Liver (tissue), 9 donors: ENCODE data around the gene BAZ2B. TPM values are rescaled to one million over a fixed set of nuclear protein-coding genes. Genes with fewer than 3 reads are reported as not detected.

ENCODE experiments used
- DNase-seq: peaks from one replicate; pipeline ENCODE4 v3.0.0-alpha.2; 2017; ENCODE audit warnings: low spot score
- H3K27ac ChIP-seq, 2 donors: one replicate each; pipeline ENCODE4 v1.7.0; 2013; ENCODE audit warnings: inconsistent platforms in 2 of 2, low read length in 2 of 2, control low read depth in 1 of 2, low read depth in 1 of 2, mild to moderate bottlenecking in 1 of 2
- H3K27me3 ChIP-seq, 4 donors: one replicate each; pipeline versions ENCODE4 v1.6.1 to v1.7.0; 2013; ENCODE audit warnings: low read length in 3 of 4, inconsistent platforms in 1 of 4, mild to moderate bottlenecking in 1 of 4, moderate library complexity in 1 of 4; ENCODE audit not compliant: control insufficient read depth in 4 of 4, insufficient read depth in 4 of 4
- H3K36me3 ChIP-seq, 4 donors: one replicate each; pipeline versions ENCODE4 v1.6.1 to v1.7.0; 2013; ENCODE audit warnings: low read length in 3 of 4, mild to moderate bottlenecking in 3 of 4, low read depth in 1 of 4, moderate library complexity in 1 of 4; ENCODE audit not compliant: control insufficient read depth in 4 of 4, insufficient read depth in 3 of 4
- H3K4me1 ChIP-seq, 4 donors: one replicate each; pipeline versions ENCODE4 v1.6.1 to v1.7.0; 2013; ENCODE audit warnings: low read length in 3 of 4, mild to moderate bottlenecking in 3 of 4, moderate library complexity in 1 of 4; ENCODE audit not compliant: control insufficient read depth in 4 of 4, insufficient read depth in 4 of 4
- H3K4me3 ChIP-seq, 3 donors: one replicate each; pipeline versions ENCODE4 v1.6.1 to v1.7.0; 2013; ENCODE audit warnings: low read length in 3 of 3, control low read depth in 1 of 3, low read depth in 1 of 3, mild to moderate bottlenecking in 1 of 3
- H3K9ac ChIP-seq, 2 donors: one replicate each; pipeline ENCODE4 v1.7.0; 2013; ENCODE audit warnings: low read length in 2 of 2, mild to moderate bottlenecking in 2 of 2, moderate library complexity in 2 of 2, control low read depth in 1 of 2, low read depth in 1 of 2
- H3K9me3 ChIP-seq, 4 donors: one replicate each; pipeline versions ENCODE4 v1.6.1 to v1.7.0; 2013; ENCODE audit warnings: low read length in 3 of 4; ENCODE audit not compliant: control insufficient read depth in 4 of 4
- ATF3 ChIP-seq: IDR thresholded peaks from 2 replicates; pipeline ENCODE4 v1.6.1; 2016; ENCODE audit warnings: antibody characterized with exemption
- CTCF ChIP-seq: fragments of 150-350 bp; IDR thresholded peaks from 2 replicates; pipeline ENCODE4 v1.5.1; 2017; ENCODE audit warnings: improper control_type of control experiment, low read depth, low read length; ENCODE audit not compliant: missing input control
- FOXA1 ChIP-seq: IDR thresholded peaks from 2 replicates; pipeline ENCODE4 v1.6.1; 2016; ENCODE audit warnings: antibody characterized with exemption
- FOXA2 ChIP-seq: IDR thresholded peaks from 2 replicates; pipeline ENCODE4 v1.6.1; 2016; ENCODE audit warnings: antibody characterized with exemption
- GABPA ChIP-seq, 2 donors: IDR thresholded peaks in 1 of 2; conservative IDR thresholded peaks in 1 of 2; 2 replicates each; pipeline ENCODE4 v1.6.1; 2016; ENCODE audit warnings: antibody characterized with exemption in 2 of 2, mild to moderate bottlenecking in 1 of 2, moderate library complexity in 1 of 2
- HNF4A ChIP-seq, 2 donors: conservative IDR thresholded peaks; 2 replicates each; pipeline ENCODE4 v1.6.1; 2016; ENCODE audit warnings: antibody characterized with exemption in 2 of 2, mild to moderate bottlenecking in 2 of 2
- HNF4G ChIP-seq: IDR thresholded peaks from 2 replicates; pipeline ENCODE4 v1.6.1; 2016; ENCODE audit warnings: antibody characterized with exemption
- JUND ChIP-seq, 2 donors: IDR thresholded peaks; 2 replicates each; pipeline ENCODE4 v1.6.1; 2016; ENCODE audit warnings: antibody characterized with exemption in 2 of 2
- MAX ChIP-seq: IDR thresholded peaks from 2 replicates; pipeline ENCODE4 v1.6.1; 2016; ENCODE audit warnings: antibody characterized with exemption
- NR2F2 ChIP-seq: IDR thresholded peaks from 2 replicates; pipeline ENCODE4 v1.6.1; 2016; ENCODE audit warnings: antibody characterized with exemption
- RAD21 ChIP-seq, 2 donors: IDR thresholded peaks; 2 replicates each; pipeline ENCODE4 v1.6.1; 2016; ENCODE audit warnings: antibody characterized with exemption in 2 of 2, mild to moderate bottlenecking in 2 of 2
- RXRA ChIP-seq, 2 donors: IDR thresholded peaks; 2 replicates each; pipeline ENCODE4 v1.6.1; 2017 to 2018; ENCODE audit warnings: antibody characterized with exemption in 2 of 2, mild to moderate bottlenecking in 1 of 2
- SP1 ChIP-seq: IDR thresholded peaks from 2 replicates; pipeline ENCODE4 v1.6.1; 2018; ENCODE audit warnings: antibody characterized with exemption, mild to moderate bottlenecking
- YY1 ChIP-seq: IDR thresholded peaks from 2 replicates; pipeline ENCODE4 v1.6.1; 2016; ENCODE audit warnings: antibody characterized with exemption, mild to moderate bottlenecking
- ZBTB33 ChIP-seq: IDR thresholded peaks from 2 replicates; pipeline ENCODE4 v1.6.1; 2016; ENCODE audit warnings: antibody characterized with exemption
- WGBS: extraction: QIAGEN DNeasy Blood & Tissue Kit; methylation state at CpG from one replicate; pipeline ENCODE4 v1.1.7; 2013; 5-methylcytosine and 5-hydroxymethylcytosine counted together
- polyA plus RNA-seq, 2 donors: library from polyadenylated mRNA; stranded (reverse) in 1 of 2; unstranded in 1 of 2; fragments of 200-250 nt in 1 of 2; fragments of >200 nt in 1 of 2; fragmentation: Nextera tagmentation in 1 of 2; extraction: Ambion mirVana in 1 of 2; gene quantifications; one replicate each; pipeline versions ENCODE4 v1.2.1 to v1.2.3, GENCODE V29; 2013 to 2015
- total RNA-seq, 2 donors: library from RNA; depleted of rRNA; stranded (reverse); fragments of >200 nt; gene quantifications; one replicate each; pipeline ENCODE4 v1.2.3, GENCODE V29; 2014
- donor health status: healthy.
- donor health status: healthy.
- donor health status: healthy.
- donor health status: healthy.
- donor health status: healthy.

BAZ2B gene
- total and polyA plus RNA-seq, 4 donors = 6.7 to 61.0 (median 24.9) TPM

- no peak for TF ChIP-seq JUND (IDR thresholded peaks at IDR 0.05)
- no peak for TF ChIP-seq RAD21 (IDR thresholded peaks at IDR 0.05)
- TF ChIP-seq ZBTB33 = no peak
- no peak for TF ChIP-seq ATF3
- TF ChIP-seq NR2F2 = no peak
- TF ChIP-seq CTCF = no peak
- no peak for TF ChIP-seq HNF4A (conservative IDR thresholded peaks at IDR 0.05)
- TF ChIP-seq YY1 = no peak
- Histone ChIP-seq H3K27me3 (no peaks in the 10 kb centered on the region), H3K9ac (no peak overlapping the region), H3K36me3 (no peaks in the 10 kb centered on the region), H3K4me1 (peaks cover 0 to 2% (median 0%) of the 10 kb centered on the region in 4 donors), H3K27ac (no peak overlapping the region), H3K4me3 (no peak overlapping the region), H3K9me3 (no peaks in the 10 kb centered on the region)
- 75% methylated on average over 4 of the region's 4 CpGs for WGBS
- no peak for DNase-seq
Observed at GRCh38 chr2:159573294-159573693, 43.1 kb downstream of the BAZ2B start.

- Histone ChIP-seq H3K27me3 (no peaks in the 10 kb centered on the region), H3K4me3 (no peak overlapping the region), H3K27ac (no peak overlapping the region), H3K9ac (no peak overlapping the region), H3K36me3 (peaks cover 0 to 3% (median 0%) of the 10 kb centered on the region in 4 donors), H3K4me1 (peaks cover 0 to 2% (median 0%) of the 10 kb centered on the region in 4 donors), H3K9me3 (no peaks in the 10 kb centered on the region)
- TF ChIP-seq FOXA1 (no peak), MAX (no peak), RXRA (IDR thresholded peaks at IDR 0.05) (no peak), JUND (IDR thresholded peaks at IDR 0.05) (no peak), YY1 (no peak), CTCF (no peak), GABPA (IDR thresholded peaks at IDR 0.05 in 1 of 2, conservative IDR thresholded peaks at IDR 0.05 in 1 of 2) (no peak), SP1 (no peak), NR2F2 (no peak), HNF4G (no peak), FOXA2 (no peak)
- no peak for DNase-seq
Observed at GRCh38 chr2:159572459-159572858, 43.9 kb downstream of the BAZ2B start.
